ENCODE data around the gene C1orf159.

DNA sequence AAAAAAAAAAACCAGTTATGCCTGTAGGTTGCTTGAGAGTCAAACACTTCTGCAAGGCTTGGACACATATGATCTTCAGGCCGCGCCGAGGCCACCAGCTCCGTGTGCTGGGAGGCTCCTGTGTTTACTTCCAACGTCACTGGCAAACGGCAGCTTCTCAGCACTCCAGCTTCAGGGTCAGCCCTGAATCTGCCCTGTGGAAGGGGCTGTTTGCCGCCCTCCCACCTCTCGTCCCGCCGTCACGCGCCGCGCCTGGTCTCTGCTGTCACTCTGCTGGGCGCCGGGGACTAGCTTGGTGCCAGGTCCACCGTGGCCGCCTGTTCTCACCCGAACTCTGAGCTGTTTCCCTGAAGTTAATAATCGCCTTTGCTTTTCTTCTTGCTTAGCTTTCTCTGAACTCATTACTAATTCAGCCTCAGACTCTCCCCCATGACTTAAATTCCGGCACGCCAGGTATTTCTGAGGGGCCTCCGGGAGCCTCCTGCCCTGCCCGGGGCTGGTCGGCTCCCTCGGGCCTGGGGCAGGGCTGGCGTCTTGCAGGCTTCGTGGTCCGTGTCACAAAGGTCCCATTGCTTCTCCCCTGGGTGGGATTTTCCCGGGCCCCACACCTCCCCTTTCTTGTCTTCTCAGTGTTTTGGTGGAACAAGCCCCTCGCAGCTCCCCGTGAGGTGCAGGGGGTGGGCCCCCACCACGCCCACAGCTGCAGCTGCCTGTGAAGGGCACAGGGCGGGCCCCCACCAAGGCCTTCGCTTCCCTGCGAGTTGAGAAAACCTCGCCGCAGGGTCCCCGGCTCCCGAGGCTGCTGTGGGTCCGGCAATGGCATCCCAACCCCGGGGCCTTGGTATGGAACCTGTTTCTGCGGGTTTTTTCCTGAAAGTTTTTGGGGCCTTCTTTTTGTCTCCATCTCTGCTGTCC is 14.6 kb upstream of the C1orf159 start:
- no peak for TF ChIP-seq SIN3A (IDR thresholded peaks at IDR 0.05; ENCODE audit: borderline replicate concordance in 2 of 2, control insufficient read depth in 1 of 2, low read depth in 2 of 2, low read length in 2 of 2)
- TF ChIP-seq SP1 (CRISPR knock-in tag; IDR thresholded peaks at IDR 0.05), result no peak
- TF ChIP-seq KAT7 (CRISPR knock-in tag; IDR thresholded peaks at IDR 0.05; ENCODE audit: borderline replicate concordance), result no peak
- no peak for TF ChIP-seq PHF8 (IDR thresholded peaks at IDR 0.05; ENCODE audit: borderline replicate concordance, low read length)
- no peak for TF ChIP-seq ZNF316 (IDR thresholded peaks at IDR 0.05)
- no peak for TF ChIP-seq TEAD4 (IDR thresholded peaks at IDR 0.05; ENCODE audit: low read length)
- TF ChIP-seq TEAD4 (CRISPR knock-in tag; IDR thresholded peaks at IDR 0.05; ENCODE audit: borderline replicate concordance), result no peak
- TF ChIP-seq OTX1 (CRISPR knock-in tag; IDR thresholded peaks at IDR 0.05), result no peak
- no peak for TF ChIP-seq FOSL1 (tag; conservative IDR thresholded peaks at IDR 0.05)
- TF ChIP-seq PCBP1 (IDR thresholded peaks at IDR 0.05; ENCODE audit: low read depth, low read length, poor library complexity, severe bottlenecking), result no peak
